ENCODE data around the gene TBC1D4.

DNA sequence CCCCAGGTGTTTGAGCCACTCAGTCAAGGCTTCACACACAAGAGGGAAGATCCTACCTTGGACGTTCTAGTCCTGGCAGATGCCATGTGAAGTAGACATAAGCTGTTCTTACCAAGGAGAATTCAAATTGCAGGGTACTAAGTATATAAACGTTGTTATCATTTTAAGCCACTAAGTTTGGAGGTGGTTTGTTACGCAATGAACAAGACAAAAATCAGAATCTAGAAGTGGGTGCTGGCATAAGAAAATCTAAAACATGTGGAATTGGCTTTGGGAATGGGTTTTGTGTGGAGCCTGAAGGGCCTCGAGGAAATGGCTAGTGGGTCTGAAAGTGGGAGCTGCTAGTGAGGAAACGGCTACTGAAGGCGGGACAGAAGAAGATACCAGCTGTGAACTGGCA lies 83.9 kb downstream of the TBC1D4 start:
- no peak for TF ChIP-seq EZH2phosphoT487 (IDR thresholded peaks at IDR 0.05; ENCODE audit: low read length)
- TF ChIP-seq, protein P1, sequence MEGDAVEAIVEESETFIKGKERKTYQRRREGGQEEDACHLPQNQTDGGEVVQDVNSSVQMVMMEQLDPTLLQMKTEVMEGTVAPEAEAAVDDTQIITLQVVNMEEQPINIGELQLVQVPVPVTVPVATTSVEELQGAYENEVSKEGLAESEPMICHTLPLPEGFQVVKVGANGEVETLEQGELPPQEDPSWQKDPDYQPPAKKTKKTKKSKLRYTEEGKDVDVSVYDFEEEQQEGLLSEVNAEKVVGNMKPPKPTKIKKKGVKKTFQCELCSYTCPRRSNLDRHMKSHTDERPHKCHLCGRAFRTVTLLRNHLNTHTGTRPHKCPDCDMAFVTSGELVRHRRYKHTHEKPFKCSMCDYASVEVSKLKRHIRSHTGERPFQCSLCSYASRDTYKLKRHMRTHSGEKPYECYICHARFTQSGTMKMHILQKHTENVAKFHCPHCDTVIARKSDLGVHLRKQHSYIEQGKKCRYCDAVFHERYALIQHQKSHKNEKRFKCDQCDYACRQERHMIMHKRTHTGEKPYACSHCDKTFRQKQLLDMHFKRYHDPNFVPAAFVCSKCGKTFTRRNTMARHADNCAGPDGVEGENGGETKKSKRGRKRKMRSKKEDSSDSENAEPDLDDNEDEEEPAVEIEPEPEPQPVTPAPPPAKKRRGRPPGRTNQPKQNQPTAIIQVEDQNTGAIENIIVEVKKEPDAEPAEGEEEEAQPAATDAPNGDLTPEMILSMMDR (IDR thresholded peaks at IDR 0.05; ENCODE audit: low read length) = no peak
